KMS-11 (cell line): ENCODE data around the gene MAMDC2.

ENCODE experiments used
- H2AFZ ChIP-seq: fragments of 200-600 bp; sonication (generic); 2 replicates; pipeline ENCODE4 v1.6.1; 2016; ENCODE audit warnings: antibody characterized with exemption, mixed run types, low read depth
- H3K27ac ChIP-seq: fragments of 200-600 bp; sonication (generic); 2 replicates; pipeline ENCODE4 v1.6.1; 2016; ENCODE audit warnings: mild to moderate bottlenecking, mixed run types
- H3K27me3 ChIP-seq: fragments of 200-600 bp; sonication (generic); 2 replicates; pipeline ENCODE4 v1.6.1; 2017; ENCODE audit warnings: mild to moderate bottlenecking, low read depth, mixed run types, moderate library complexity; ENCODE audit not compliant: insufficient read depth
- H3K36me3 ChIP-seq: fragments of 200-600 bp; sonication (generic); 2 replicates; pipeline ENCODE4 v1.6.1; 2017; ENCODE audit warnings: mild to moderate bottlenecking, mixed run types; ENCODE audit not compliant: insufficient read depth
- H3K4me1 ChIP-seq: fragments of 200-600 bp; sonication (generic); 2 replicates; pipeline ENCODE4 v1.6.1; 2016; ENCODE audit warnings: mild to moderate bottlenecking, low read depth, mixed run types; ENCODE audit not compliant: poor library complexity, severe bottlenecking
- H3K4me2 ChIP-seq: fragments of 200-600 bp; sonication (generic); 2 replicates; pipeline ENCODE4 v1.7.0; 2016; ENCODE audit warnings: mild to moderate bottlenecking, mixed run types
- H3K4me3 ChIP-seq: fragments of 200-600 bp; sonication (generic); IDR thresholded peaks from 2 replicates; pipeline ENCODE4 v1.6.1; 2017; ENCODE audit warnings: low read depth, low read length, mixed read lengths; ENCODE audit not compliant: insufficient read depth
- H3K79me2 ChIP-seq: fragments of 200-600 bp; sonication (generic); 2 replicates; pipeline ENCODE4 v1.6.1; 2016; ENCODE audit warnings: low read depth, mixed run types; ENCODE audit not compliant: insufficient read depth
- H3K9ac ChIP-seq: fragments of 200-600 bp; sonication (generic); 2 replicates; pipeline ENCODE4 v1.6.1; 2016; ENCODE audit warnings: mild to moderate bottlenecking, mixed run types
- H4K20me1 ChIP-seq: fragments of 200-600 bp; sonication (generic); 2 replicates; pipeline ENCODE4 v1.6.1; 2016; ENCODE audit warnings: mild to moderate bottlenecking, mixed run types; ENCODE audit not compliant: insufficient read depth
- CTCF ChIP-seq: fragments of 200-600 bp; sonication (generic); conservative IDR thresholded peaks from 2 replicates; pipeline ENCODE4 v1.6.1; 2017; ENCODE audit warnings: low read depth, mild to moderate bottlenecking, antibody characterized with exemption, low read length, moderate library complexity, mixed read lengths

MAMDC2 gene

GRCh38 chr9:70073756-70074155 lies 30.1 kb downstream of the MAMDC2 start:
- Histone ChIP-seq H3K9ac (no peak overlapping the region), H3K27me3 (no peaks in the 10 kb centered on the region), H3K4me3 (no peak overlapping the region), H3K79me2 (no peaks in the 10 kb centered on the region), H2AFZ (no peak overlapping the region), H4K20me1 (no peaks in the 10 kb centered on the region), H3K36me3 (no peaks in the 10 kb centered on the region), H3K4me1 (no peaks in the 10 kb centered on the region), H3K27ac (no peak overlapping the region), H3K4me2 (no peak overlapping the region)
- no peak for TF ChIP-seq CTCF

GRCh38 chr9:70076678-70077077 lies 33.0 kb downstream of the MAMDC2 start:
- Histone ChIP-seq H3K36me3 (no peaks in the 10 kb centered on the region), H2AFZ (no peak overlapping the region), H3K4me1 (no peaks in the 10 kb centered on the region), H3K4me2 (no peak overlapping the region), H3K4me3 (no peak overlapping the region), H3K27ac (no peak overlapping the region), H3K79me2 (no peaks in the 10 kb centered on the region), H3K9ac (no peak overlapping the region), H4K20me1 (no peaks in the 10 kb centered on the region), H3K27me3 (no peaks in the 10 kb centered on the region)
- no peak for TF ChIP-seq CTCF

- Histone ChIP-seq H3K27me3 (no peaks in the 10 kb centered on the region), H2AFZ (no peak overlapping the region), H3K4me2 (no peak overlapping the region), H3K79me2 (no peaks in the 10 kb centered on the region), H3K9ac (no peak overlapping the region), H3K36me3 (no peaks in the 10 kb centered on the region), H3K4me3 (no peak overlapping the region), H3K27ac (no peak overlapping the region), H4K20me1 (no peaks in the 10 kb centered on the region), H3K4me1 (no peaks in the 10 kb centered on the region)
- no peak for TF ChIP-seq CTCF
Observed at GRCh38 chr9:70079417-70080037, 35.9 kb downstream of the MAMDC2 start.

- Histone ChIP-seq H3K4me2 (no peak overlapping the region), H3K79me2 (no peaks in the 10 kb centered on the region), H2AFZ (no peak overlapping the region)
Observed at GRCh38 chr9:70080481-70081119, 37.0 kb downstream of the MAMDC2 start.

More at GRCh38 chr9:70080481-70081119, 37.0 kb downstream of the MAMDC2 start:
- H3K27me3 ChIP-seq: no peaks in the 10 kb centered on the region
- H4K20me1 ChIP-seq: no peaks in the 10 kb centered on the region
- H3K9ac ChIP-seq: no peak overlapping the region
- H3K4me1 ChIP-seq: no peaks in the 10 kb centered on the region
- TF ChIP-seq CTCF: no peak
- H3K36me3 ChIP-seq: no peaks in the 10 kb centered on the region
- no peak overlapping the region for H3K27ac ChIP-seq
- H3K4me3 ChIP-seq: no peak overlapping the region
